OCI-M2 (cell line): ENCODE results near the gene CCT8L2.
"Not testable (repeated sequence)": the region's sequence is repeated elsewhere in the genome, so short reads cannot be mapped to it uniquely, and the experiment has no call there.

Experiments
- DNase-seq: peaks from one replicate; lab custom pipeline; 2025; ENCODE audit not compliant: unreplicated experiment; lab: John Stamatoyannopoulos, UW

The CCT8L2 gene

DNA sequence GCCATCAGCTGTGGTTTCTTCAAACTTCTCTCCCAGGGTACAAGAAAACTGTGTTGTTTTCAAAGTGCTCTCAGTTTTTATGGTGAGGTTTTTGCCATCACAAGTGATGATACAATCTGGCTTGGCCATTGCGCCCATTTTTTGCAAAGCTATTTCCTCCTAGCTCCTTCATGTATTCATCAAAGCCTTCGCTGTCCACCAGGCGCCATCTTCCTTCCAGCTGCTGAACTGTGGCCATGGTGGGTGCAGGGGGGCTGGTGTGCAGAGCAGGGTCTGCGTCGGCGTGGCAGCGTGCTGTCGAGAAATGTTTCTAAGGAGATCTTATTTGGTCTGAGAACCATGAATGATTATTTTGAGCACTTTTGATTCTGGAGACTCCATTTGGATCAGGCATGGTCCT is 2.6 kb upstream of the CCT8L2 start:
- not testable (repeated sequence) for DNase-seq

DNA sequence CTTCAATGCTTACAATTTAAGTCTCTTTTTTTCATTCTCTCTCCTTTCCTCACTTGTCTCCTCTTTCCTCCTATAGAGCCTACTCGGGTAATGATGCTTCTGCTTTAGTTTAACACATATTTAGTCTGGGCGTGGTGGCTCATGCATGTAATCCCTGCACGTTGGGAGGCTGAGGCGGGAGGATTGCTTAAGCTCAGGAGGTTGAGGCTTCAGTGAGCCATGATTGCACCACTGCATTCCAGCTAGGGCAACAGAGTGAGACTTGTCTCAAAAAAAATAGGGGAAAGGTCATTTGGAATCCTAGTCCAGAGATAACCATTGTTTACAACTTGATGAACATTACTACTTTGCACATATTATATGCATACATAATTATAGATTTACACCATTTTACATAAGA is 1.4 kb upstream of the CCT8L2 start:
- no peak for DNase-seq

DNA sequence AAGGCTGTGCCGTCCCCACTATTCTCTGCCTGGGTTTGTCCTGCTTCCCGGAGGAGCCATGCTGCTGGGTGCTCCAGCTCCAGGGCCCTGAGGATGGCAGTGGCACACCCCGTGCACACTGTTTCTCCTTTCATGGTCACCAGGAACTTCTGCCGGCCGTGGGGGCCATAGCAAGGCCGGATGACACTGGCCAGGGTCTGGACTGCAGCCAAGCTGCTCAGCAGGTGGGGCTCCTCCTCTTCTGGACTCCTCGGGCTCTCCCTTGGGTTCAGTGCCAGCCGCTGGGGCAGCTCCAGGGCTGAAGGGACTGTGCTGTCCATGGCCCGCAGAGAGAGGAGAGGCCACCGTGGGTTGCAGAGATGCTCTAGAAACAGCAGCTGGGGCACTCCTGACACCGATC is 379 bp downstream of the CCT8L2 start:
- not testable (repeated sequence) for DNase-seq

DNA sequence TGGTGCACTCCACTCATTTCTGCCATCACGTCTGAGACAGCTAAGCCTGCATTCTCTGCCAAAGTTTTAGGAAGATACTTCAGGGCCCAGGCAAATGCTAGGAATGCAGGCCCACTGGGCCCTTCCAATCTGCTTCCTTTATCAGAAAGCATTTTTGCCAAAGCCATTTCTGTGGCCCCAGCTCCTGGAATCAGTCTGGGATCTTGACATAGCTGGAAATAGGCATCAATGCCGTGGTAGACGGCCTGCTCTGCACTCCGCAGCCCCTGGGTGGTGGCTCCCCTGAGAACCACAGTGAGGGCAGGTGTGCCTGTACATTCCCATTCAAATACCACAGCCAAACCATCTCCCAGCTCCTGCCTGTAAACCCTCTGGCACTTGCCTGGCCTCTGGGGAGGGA is 1.5 kb downstream of the CCT8L2 start:
- not testable (repeated sequence) for DNase-seq

DNA sequence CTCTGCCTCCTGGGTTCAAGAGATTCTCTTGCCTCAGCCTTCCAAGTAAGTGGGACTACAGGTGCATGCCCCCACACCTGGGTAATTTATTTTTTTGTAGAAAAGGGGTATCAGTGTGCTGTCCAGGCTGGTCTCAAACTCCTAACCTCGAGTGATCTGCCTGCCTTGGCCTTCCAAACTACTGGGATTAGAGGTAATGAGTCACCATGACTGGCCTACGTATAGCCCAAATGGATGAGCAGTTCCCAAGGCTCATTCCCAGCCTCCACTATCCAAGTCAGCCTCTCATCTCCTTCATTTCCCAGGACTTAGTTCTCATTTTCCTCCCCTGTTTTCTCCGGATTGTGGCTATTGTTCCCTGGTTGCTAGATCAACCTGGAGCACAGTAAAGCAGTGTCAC is 5.6 kb downstream of the CCT8L2 start:
- no peak for DNase-seq

DNA sequence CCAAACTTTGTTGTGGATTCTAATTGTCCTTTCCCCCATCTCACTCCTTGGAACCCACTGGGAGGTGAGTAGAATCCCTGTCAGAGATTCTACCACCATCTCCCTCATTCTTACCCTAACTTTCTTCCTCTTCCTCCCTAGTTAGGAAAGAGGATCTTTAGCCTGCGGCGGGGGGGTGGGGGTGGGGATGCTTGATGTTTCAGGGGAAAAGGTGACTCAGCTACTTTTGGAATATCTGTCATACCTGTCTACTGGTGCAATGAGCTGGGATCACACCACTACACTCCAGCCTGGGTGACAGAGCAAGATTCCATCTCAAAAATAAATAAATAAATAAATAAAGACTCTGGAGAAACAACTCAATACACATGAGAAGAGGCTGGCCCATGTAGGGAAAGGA is 6.4 kb downstream of the CCT8L2 start:
- no peak for DNase-seq

DNA sequence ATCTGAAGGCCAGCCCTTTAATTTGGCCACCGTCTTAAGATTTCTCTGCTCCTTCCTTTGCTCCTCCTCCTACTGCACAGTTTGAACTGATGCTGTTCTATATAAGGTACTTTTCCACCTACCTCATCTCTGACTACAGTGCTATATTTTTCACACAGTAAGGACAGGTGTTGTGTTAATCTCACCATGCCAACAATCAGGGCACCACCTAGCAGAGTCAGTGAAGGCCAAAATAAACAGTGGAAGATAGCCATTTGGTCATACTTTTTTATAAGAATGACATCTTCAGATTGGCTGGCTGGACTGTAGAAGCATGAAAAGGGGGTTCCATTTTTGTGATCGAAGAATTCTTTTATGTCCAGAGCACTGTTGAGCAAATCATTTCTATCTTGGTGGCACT is 11.7 kb downstream of the CCT8L2 start:
- not testable (repeated sequence) for DNase-seq

DNA sequence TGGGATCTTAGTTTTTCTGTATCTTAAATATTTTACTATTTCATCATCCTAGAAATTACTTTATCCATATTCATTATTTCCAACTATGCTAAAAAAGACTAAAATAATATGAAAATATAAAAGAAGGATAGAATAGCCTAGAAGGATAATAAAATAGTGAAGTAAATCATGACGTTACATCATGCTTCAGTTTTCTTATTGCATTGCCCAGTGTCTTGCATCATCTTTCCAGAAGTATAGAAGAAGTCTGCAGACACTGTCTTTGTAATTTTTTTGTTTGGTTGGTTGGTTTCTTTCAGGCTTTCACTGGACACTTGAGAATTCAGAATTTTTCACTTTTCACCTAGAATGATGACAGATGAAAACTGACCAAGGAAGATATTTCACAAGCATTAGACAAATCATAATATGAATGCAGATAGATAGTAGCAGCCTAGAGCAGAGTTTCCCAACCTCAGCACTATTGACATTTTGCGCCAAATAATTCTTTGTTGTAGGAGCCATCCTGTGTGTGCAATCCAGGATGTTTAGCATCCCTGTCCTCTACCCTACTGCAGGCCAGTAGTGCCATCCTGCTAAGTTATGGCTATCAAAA is 23.3 kb downstream of the CCT8L2 start:
- DNase-seq: not testable (repeated sequence)

DNA sequence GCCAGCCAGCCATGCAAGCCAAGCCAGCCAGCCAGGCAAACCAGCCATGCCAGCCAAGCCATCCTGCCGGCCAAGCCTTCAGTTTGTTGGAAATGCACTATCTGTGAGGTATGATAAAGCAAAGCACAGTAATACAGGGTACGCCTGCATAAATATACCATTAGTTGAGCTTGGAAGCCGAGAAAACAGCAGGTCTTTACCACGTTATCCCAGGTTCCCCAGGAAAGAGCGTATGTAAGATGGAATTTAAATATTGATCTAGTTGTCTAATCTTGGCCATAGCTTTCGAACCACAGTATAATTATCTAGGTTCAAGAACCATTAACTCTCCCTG is 24.2 kb downstream of the CCT8L2 start:
- no peak for DNase-seq

DNA sequence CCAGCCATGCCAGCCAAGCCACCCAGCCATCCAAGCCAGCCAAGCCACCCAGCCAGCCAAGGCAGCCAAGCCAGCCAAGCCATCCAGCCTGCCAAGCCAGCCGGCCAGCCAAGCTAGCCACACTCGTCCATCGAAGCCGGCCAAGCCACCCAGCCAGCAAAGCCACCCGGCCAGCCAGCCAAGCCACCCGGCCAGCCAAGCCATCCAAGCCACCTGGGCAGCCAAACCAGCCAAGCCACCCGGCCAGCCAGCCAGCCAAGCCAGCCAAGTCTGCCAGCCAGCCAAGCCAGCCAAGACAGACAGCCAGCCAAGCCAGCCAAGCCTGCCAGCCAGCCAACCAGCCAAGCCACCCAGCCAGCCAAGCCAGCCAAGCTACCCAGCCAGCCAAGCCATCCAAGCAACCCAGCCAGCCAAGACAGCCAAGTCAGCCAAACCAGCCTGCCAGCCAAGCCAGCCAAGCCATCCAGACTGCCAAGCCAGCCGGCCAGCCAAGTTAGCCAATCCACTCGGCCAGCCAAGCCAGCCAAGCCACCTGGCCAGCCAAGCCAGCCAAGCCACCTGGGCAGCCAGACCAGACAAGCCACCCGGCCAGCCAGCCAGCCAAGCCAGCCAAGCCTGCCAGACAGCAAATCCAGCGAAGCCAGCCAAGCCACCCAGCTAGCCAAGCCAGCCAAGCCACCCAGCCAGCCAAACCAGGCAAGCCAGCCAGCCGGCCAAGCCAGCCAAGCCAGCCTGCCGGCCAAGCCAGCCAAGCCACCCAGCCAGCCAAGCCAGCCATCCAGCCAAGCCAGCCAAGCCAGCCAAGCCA is 24.8 kb downstream of the CCT8L2 start:
- not testable (repeated sequence) for DNase-seq

DNA sequence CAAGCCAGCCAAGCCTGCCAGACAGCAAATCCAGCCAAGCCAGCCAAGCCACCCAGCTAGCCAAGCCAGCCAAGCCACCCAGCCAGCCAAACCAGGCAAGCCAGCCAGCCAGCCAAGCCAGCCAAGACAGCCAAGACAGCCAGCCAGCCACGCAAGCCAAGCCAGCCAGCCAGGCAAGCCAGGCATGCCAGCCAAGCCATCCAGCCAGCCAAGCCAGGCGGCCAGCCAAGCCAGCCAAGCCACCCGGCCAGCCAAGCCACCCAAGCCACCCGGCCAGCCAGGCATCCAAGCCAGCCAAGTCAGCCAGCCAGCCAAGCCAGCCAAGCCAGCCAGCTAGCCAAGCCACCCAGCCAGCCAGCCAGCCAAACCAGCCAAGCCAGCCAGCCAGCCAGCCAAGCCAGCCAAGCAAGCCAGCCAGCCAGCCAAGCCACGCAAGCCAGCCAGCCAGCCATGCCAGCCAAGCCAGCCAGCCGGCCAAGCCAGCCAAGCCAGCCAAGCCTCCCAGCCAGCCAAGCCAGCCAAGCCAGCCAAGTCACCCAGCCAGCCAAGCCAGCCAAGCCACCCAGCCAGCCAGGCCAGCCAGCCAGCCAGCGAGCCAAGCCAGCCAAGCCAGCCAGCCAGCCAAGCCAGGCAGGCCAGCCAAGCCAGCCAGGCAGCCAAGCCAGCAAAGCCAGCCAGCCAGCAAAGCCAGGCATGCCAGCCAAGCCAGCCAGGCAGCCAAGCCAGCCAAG is 26.0 kb downstream of the CCT8L2 start:
- DNase-seq: not testable (repeated sequence)

DNA sequence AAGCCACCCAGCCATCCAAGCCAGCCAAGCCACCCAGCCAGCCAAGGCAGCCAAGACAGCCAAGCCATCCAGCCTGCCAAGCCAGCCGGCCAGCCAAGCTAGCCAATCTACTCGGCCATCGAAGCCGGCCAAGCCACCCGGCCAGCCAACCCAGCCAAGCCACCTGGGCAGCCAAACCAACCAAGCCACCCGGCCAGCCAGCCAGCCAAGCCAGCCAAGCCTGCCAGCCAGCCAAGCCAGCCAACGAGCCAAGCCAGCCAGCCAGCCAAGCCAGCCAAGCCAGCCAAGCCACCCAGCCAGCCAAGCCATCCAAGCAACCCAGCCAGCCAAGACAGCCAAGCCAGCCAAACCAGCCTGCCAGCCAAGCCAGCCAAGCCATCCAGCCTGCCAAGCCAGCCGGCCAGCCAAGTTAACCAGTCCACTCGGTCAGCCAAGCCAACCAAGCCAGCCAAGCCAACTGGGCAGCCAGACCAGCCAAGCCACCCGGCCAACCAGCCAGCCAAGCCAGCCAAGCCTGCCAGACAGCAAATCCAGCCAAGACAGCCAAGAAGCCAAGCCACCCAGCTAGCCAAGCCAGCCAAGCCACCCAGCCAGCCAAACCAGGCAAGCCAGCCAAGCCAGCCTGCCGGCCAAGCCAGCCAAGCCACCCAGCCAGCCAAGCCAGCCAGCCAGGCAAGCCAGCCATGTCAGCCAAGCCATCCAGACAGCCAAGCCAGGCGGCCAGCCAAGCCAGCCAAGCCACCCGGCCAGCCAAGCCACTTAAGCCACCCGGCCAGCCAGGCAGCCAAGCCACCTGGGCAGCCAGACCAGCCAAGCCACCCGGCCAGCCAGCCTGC is 26.8 kb downstream of the CCT8L2 start:
- DNase-seq: not testable (repeated sequence)

DNA sequence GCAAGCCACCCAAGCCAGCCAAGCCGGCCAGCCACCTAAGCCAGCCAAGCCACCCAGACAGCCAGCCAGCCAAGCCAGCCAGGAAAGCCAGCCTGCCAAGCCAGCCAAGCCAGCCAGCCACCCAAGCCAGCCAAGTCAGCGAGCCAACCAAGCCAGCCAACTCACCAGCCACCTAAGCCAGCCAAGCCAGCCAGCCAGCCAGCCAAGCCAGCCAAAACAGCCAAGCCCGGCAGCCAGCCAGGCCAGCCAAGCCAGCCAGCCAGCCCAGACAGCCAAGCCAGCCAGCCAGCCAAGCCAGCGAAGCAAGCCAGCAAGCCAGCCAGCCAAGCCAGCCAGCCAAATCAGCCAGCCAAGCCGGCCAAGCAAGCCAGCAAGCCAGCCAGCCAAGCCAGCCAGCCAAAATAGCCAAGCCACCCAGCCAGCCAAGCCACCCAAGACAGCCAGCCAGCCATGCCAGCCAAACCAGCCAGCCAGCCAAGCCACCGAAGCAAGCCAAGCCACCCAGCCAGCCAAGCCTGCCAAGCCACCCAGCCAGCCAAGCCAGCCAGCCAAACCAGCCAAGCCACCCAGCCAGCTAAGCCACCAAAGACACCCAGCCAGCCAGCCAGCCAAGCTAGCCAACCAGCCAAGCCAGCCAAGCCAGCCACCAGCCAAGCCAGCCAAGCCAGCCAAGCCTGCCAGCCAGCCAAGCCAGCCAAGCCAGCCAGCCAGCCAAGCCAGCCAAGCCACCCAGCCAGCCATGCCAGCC is 27.6 kb downstream of the CCT8L2 start:
- not testable (repeated sequence) for DNase-seq

DNA sequence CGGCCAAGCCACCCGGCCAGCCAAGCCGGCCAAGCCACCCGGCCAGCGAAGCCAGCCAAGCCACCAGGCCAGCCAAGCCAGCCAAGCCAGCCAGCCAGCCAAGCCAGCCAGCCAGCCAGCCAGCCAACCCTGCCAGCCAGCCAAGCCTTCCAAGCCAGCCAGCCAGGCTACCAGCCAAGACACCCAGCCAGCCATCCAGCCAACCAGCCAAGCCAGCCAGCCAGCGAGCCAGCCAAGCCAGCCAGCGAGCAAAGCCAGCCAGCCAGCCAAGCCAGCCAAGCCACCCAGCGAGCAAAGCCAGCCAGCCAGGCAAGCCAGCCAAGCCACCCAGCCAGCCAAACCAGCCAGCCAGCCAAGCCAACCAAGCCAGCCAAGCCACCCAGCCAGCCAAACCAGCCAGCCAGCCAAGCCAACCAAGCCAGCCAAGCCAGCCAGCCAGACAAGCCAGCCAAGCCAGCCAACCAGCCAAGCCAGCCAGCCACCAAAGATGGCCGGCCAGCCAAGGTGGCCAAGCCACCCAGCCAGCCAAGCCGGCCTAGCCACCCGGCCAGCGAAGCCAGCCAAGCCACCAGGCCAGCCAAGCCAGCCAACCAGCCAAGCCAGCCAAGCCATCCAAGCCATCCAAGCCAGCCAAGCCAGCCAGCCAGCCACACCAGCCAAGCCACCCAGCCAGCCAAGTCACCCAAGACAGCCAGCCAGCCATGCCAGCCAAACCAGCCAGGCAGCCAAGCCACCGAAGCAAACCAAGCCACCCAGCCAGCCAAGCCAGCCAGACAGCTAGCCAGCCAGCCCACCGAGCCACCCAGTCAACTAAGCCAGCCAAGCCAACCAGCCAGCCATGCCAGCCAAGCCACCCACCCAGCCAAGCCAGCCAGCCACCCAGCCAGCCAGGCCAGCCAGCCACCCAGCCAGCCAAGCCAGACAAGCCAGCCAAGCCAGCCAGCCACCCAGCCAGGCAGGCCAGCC is 28.8 kb downstream of the CCT8L2 start:
- DNase-seq: no peak

DNA sequence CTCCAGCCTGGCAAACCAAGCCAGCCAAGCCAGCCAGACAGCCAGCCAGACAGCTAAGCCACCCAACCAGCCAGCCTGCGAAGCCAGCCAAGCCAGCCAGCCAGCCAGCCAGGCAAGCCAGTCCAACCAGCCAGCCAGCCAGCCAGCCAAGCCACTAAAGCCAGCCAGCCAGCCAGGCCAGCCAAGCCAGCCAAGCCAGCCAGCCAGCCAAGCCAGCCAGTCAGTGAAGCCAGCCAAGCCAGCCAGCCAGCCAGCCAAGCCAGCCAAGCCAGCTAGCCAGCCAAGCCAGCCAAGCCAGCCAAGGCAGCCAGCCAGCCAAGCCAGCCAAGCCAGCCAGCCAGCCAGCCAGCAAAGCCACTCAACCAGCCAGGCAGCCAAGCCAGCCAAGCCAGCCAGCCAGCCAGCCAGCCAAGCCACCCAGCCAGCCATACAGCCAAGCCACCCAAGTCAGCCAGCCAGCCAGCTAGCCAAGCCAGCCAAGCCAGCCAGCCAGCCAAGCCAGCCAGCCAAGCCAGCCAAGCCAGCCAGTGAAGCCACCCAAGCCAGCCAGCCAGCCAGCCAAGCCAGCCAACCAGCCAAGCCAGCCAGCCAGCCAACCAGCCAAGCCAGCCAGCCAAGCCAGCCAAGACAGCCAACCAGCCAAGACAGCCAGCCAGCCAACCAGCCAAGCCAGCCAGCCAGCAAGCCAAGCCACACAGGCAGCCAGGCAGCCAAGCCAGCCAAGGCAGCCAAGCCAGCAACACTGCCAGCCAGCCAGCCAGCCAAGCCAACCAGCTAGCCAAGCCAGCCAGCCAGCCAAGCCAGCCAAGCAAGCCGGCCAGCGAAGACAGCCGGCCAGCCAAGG is 29.7 kb downstream of the CCT8L2 start:
- DNase-seq: no peak

DNA sequence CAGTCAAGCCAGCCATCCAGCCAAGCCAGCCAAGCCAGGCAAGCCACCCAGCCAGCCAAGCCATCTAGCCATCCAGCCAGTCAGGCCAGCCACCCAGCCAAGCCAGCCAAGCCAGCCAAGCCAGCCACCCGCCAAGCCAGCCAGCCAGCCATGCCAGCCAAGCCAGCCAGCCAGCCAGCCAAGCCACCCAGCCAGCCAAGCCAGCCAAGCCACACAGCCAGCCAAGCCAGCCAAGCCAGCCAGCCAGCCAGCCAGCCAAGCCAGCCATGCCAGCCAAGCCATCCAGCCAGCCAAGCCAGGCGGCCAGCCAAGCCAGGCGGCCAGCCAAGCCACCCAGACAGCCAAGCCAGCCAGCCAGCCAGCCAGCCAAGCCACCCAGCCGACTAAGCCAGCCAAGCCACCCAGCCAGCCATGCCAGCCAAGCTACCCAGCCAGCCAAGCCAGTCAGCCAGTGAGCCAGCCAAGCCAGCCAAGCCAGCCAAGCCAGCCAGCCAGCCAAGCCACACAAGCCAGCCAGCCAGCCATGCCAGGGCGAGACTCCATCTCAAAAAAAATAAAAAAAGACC is 31.4 kb downstream of the CCT8L2 start:
- not testable (repeated sequence) for DNase-seq

DNA sequence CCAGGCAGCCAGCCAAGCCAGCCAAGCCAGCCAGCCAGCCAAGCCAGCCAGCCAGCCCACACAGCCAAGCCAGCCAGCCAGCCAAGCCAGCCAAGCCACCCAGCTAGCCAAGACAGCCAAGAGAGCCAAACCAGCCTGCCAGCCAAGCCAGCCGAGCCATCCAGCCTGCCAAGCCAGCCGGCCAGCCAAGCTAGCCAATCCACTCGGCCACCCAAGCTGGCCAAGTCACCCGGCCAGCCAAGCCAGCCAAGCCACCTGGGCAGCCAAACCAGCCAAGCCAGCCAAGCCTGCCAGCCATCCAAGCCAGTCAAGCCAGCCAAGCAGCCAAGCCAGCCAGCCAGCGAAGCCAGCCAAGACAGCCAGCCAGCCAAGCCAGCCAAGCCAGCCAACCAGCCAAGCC is 32.0 kb downstream of the CCT8L2 start:
- DNase-seq: not testable (repeated sequence)

DNA sequence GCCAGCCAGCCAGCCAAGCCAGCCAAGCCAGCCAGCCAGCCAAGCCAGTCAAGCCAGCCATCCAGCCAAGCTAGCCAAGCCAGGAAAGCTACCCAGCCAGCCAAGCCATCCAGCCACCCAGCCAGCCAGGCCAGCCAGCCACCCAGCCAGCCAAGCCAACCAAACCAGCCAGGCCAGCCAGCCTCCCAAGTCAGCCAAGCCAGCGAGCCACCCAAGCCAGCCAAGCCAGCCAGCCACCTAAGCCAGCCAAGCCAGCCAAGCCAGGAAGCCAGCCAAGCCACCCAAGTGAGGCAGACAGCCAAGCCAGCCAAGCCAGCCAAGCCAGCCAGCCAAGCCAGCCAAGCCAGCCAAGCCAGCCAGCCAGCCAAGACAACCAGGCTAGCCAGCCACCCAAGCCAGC is 32.6 kb downstream of the CCT8L2 start:
- DNase-seq: not testable (repeated sequence)
